IPS DF 4.7 (cell line): ENCODE results near the gene SLC25A22.

Experiments
- DNase-seq: peaks from one replicate; pipeline ENCODE4 v3.0.0-alpha.2; 2013; ENCODE audit warnings: low spot score; ENCODE audit errors: extremely low read depth

The SLC25A22 gene

GRCh38 chr11:834371-835316 lies 36.6 kb upstream of the SLC25A22 start:
- DNase-seq, result no peak

- DNase-seq, result no peak
Measured at GRCh38 chr11:833849-834311, 35.8 kb upstream of the SLC25A22 start.

GRCh38 chr11:833114-833791 lies 35.2 kb upstream of the SLC25A22 start:
- no peak for DNase-seq

- no peak for DNase-seq
Measured at GRCh38 chr11:832529-833113, 34.5 kb upstream of the SLC25A22 start, which contains the start of gene CD151. CD151 (plus strand) TSS chr11:832952; CDS start chr11:836070, 3,118 bp downstream.

GRCh38 chr11:831961-832528 lies 34.0 kb upstream of the SLC25A22 start:
- DNase-seq, result no peak

- DNase-seq, result no peak
Measured at GRCh38 chr11:831118-831864, 33.2 kb upstream of the SLC25A22 start.

- DNase-seq, result no peak
Measured at GRCh38 chr11:830295-831117, 32.4 kb upstream of the SLC25A22 start.

- no peak for DNase-seq
Measured at GRCh38 chr11:829847-830294, 31.8 kb upstream of the SLC25A22 start.

GRCh38 chr11:829176-829846 lies 31.2 kb upstream of the SLC25A22 start:
- DNase-seq, result no peak

GRCh38 chr11:828506-829175 lies 30.6 kb upstream of the SLC25A22 start:
- DNase-seq, result no peak

GRCh38 chr11:827897-828192 lies 29.8 kb upstream of the SLC25A22 start, which contains the start of gene CRACR2B:
CRACR2B (plus strand) TSS chr11:827919; CDS start chr11:828608, 689 bp downstream.
- DNase-seq, result no peak

- DNase-seq, result no peak
Measured at GRCh38 chr11:827146-827896, 29.2 kb upstream of the SLC25A22 start.

GRCh38 chr11:826836-827145 lies 28.7 kb upstream of the SLC25A22 start:
- no peak for DNase-seq

- DNase-seq, result no peak
Measured at GRCh38 chr11:826227-826621, 28.1 kb upstream of the SLC25A22 start.

- DNase-seq, result no peak
Measured at GRCh38 chr11:825366-826226, 27.5 kb upstream of the SLC25A22 start.

GRCh38 chr11:824942-825341 lies 26.9 kb upstream of the SLC25A22 start:
- DNase-seq, result no peak

GRCh38 chr11:824292-824880 lies 26.3 kb upstream of the SLC25A22 start:
- no peak for DNase-seq
